GM21367 (cell line): ENCODE measurements around the gene SNAPC4.
"Not testable (repeated sequence)": the region's sequence is repeated elsewhere in the genome, so short reads cannot be mapped to it uniquely, and the experiment has no call there.

ENCODE experiments used
- ATAC-seq: cut with Tn5 transposase; IDR thresholded peaks from one replicate; pipeline ENCODE4 v1.9.1; 2021; ENCODE audit not compliant: unreplicated experiment

Gene SNAPC4

DNA sequence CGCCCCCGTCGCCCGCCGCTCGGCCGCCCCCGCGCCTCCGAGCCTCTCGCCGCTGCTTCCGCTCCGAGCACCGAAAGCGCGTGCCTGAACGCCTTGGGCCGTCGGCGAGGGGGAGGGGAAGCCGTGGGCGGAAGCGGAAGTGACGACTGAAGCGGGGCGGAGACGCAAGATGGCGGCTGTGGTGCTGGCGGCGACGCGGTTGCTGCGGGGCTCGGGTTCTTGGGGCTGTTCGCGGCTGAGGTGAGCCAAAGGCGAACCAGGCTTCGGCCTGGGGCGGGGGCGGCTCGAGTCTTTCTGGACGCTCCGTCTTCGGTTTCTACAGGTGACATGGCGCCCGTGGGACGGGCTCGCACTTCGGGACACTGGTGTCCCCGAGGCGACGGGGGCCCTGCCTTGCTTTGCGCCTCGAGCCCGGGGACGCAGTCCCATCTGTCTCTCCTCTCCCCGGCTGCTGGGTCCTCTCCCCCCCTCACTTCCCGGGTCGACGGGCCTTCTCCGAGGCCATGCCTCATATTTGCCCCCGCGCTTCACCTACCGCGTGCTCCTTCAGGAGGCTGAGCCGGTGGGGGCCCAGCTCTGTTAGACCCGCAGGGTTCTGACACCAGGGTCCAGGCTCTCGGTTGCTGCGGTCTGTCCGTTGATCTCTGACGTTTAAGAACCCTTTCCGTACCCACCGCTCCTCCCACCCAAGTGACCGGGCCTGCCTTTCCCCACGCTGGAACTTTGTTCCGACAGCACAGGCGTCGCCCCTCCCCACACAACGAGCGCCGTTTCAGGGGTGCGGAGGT, 10.7 kb upstream of the SNAPC4 start, which contains the start of the genes ENTR1 and PMPCA:
Gene ENTR1, minus strand, starts transcription at position 115 of the 788 bp plus-strand sequence. CDS start 217 bp downstream, outside the sequence.
Gene PMPCA, plus strand, starts transcription at position 159 of the 788 bp plus-strand sequence. Its CDS starts 11 bp downstream, at position 170.
- ATAC-seq = peak; percentile 67

DNA sequence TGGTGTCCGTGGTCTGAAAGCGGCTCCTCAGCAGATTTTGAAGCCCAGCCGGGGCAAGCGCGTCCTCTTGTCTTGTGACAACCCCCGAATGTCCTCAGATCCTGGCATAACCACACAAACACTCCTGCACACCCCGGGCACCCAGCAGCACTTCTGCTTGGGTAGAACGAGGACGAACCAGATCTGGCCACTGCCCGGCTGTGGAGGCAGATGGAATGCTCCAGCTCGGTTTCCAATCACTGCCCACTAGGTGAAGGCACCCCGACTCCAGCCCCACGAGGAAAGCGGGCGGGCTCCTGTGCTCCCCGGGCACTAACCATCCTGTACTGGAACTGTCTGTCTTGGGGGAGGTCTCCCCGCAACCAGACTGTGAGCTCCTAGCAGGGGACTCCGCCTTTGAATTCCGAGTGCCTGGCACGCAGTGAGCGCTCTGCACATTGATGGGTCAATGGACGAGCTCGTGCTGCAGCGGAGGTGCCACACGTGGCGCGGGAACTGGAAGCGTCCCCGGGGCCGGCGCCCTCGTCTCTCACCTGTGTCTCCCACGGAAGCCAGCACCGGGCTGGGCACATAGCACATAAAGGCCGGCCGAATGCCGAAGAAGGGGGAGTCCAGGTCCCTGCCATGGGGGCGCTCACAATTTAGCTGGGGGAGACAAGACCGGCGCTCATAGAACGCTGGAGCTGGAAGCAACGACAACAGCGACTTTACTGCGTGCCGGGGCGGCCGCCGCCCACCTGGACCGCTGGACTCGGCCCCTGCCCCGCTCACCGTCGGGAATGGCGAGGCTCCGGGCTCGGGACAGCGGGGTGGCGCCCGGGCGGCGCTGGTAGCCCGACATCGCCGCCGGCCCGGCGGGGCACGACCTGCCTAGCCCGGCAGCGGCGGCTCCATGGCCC, 9.8 kb upstream of the SNAPC4 start:
- ATAC-seq = no peak

DNA sequence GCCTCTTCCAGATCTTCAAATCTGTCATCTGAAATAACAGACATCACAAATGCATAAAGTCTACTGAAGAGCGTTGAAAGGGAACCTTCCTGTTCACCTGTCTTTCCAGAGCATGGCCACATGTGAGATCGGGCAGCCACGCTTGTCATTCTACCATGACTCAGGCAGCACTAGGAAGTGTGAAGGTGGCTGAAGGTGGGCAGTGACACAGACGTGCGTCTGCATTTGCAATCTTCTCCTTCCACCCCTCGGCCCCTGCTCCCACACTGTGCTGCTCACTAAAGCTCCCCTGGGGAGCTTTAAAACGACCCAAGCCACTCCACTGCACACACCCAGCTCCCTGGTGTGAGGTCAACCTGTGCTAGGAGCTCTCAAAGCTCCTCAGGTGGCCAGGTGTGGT, 7.9 kb upstream of the SNAPC4 start:
- no peak for ATAC-seq

DNA sequence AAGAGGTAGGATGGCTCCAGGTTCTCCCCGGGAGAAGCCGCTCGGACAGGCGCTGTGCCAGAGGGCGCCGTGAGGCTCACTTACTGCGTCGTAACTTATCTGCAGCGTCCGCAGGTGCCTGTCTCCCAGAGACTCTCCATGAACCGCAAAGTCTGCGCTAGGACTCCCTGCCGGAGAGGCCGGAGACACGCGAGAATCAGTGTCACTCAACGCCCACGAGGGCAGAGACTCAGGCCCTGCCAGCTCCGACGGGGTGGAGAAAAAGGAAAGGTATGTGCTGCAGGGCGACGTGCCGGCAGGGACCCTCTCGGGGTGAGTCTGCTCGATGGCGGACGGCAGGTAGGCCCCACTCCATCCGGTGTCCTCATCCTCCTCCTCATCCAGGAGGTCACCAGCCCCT, 7.1 kb upstream of the SNAPC4 start:
- not testable (repeated sequence) for ATAC-seq

DNA sequence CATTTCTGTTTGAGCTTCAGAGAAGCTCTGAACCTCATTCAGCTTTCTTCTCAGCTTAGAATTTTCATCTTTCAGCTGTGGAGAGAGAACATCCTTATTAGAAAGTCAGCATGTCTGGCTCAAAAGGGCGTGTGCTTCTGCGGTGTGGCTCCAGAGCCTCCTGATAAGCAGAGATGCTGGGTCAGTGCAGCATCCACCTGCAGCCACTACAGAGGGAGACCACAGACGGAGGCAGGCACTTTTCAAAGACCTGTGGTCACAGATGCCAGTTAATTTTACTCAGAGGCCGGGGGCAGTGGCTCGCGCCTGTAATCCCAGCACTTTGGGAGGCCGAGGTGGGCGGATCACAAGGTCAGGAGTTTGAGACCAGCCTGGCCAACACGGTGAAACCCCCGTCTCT, 5.9 kb upstream of the SNAPC4 start:
- not testable (repeated sequence) for ATAC-seq

DNA sequence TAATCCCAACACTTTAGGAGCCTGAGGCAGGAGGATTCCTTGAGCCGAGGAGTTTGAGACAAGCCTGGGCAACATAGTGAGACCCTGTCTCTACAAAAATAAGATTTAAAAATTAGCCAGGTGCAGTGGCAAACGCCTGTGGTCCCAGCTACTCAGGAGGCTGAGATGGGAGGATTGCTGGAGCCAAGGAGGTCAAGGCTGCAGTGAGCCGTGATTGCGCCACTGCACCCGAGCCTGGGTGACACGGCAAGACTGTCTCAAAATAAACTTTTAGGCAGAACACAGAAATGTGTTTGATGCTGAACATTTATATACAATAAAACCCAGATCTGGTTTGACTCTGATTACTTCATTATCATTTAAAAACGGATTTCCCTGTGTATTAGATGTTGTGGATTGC, 5.5 kb upstream of the SNAPC4 start:
- ATAC-seq = no peak

DNA sequence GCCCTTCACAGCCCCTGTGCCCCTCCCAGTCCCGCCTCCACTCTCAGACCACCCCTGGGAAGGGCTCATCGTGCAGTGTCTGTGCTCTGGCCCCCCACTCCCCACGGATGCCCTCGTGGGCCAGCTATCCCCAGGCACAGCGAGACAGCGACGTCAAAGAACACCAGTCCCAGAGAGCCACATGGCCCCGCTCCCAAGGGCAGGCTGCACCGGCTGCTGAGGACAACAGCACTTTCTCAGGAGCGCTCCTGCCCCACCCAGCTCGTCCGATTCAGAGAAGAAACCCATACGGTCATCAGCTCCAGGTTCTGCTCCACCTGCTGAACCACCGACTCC, 4.8 kb upstream of the SNAPC4 start:
- no peak for ATAC-seq

DNA sequence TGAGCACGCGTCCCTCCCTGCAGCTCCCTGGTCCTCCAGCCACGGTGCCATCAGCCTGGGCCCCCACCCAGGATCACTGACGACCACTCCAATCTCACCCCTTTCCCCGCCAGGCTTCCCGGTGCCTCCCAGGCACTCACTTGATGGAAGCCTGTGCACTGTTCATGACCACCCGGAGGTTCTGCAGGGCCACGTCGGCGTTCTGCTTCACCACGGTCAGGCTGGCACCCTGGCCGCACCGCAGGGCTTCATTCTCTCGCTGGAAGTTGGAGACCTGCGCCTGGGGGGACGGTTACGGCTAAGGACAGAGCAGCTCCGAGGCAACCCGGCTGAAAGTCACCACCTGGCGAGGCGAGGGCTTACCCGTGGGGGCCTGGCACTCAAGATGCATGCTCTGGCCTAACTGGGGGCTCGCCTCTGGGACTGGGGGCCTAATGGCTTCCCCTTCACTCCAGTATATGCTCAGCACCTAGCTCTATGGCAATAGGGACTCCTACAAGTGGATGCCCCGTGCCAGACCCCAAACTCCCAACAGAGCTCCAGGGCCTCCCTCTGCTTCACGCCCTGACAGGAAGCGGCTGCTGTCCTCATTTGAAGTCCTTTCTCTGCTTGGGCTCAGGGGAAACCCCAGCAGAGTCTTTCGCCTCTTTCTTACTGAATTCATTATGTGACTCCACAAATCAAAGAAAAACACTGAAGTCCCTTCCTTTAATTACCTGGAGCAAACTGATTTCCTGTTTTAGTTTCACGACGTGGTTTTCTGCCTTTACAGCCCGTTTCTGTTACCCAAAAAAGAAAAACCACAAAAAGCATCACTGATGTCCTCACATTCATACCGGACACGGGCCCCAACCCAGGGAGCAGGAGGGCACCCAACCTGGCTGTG, 4.2 kb upstream of the SNAPC4 start:
- no peak for ATAC-seq

DNA sequence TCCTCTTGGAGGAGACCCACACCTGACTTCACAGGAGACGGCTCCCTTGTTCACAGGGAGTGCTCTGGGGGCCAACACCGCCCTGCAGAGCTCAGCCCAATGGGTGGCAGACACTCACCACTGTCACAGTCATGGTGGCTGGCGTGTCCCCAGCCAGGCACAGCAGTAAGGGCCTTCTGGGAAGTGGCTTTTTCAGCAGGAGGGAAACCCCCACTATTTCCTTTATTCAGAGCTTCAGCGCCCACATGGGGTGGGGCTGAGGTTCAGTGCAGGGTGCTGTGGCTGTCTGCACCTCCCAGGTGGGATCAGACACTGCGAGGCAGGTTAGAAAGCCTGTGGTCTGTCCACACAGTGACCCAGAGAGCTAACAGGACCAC, 3.6 kb upstream of the SNAPC4 start:
- no peak for ATAC-seq

DNA sequence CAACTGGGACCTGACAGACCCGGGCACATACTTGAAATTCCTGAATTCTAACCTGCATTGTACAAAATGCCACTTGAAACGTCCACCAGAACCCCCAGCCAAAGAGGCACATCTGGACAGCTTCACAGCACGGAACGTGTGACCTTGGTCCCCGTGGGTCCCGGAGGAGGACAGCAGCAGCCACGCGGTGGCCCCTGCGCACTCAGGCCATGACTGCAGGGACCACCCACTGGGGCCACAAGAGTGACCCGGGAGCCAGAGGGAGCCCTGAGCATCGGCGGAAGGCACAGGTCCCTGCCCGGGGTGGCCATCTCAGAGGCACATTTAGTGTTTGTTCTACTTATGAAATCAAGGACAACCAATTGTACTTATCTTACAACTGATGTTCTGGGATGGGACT, 2.1 kb upstream of the SNAPC4 start:
- ATAC-seq = no peak

DNA sequence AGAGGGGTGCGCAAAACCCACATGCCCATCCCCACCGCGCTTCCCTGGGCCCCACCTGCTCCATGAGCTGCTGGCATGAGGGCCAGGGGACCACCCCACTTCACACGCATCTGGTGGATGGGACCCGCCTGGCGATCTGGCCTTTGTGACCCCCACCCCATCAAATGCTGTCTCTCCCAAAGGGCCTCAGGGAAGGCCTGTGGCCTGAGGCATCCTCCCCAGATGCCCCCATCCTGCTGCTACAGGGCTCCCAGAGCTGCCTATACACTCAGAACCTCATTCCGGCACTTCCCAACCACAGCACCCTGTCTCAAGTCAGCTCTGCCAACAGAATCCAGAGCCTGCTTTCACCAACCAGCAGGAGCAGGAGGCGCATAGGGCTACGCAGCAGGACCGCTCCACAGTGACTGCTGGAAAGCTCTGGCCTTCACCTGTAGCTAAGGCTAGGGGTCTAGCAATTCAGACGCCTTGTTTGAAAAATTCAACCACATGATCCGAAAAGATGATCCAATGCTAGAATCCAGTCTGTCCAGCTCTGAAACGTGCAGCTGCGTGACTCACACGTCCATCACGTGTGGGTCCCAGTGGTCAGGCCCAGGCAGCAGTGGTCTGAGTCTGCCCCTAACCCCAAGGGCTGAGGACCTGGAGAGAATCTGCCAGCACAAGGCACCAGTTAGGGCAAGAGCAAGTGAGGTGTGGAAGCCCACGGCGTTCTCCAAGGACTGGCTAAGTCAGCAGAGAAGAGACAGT, 1.4 kb upstream of the SNAPC4 start:
- no peak for ATAC-seq

DNA sequence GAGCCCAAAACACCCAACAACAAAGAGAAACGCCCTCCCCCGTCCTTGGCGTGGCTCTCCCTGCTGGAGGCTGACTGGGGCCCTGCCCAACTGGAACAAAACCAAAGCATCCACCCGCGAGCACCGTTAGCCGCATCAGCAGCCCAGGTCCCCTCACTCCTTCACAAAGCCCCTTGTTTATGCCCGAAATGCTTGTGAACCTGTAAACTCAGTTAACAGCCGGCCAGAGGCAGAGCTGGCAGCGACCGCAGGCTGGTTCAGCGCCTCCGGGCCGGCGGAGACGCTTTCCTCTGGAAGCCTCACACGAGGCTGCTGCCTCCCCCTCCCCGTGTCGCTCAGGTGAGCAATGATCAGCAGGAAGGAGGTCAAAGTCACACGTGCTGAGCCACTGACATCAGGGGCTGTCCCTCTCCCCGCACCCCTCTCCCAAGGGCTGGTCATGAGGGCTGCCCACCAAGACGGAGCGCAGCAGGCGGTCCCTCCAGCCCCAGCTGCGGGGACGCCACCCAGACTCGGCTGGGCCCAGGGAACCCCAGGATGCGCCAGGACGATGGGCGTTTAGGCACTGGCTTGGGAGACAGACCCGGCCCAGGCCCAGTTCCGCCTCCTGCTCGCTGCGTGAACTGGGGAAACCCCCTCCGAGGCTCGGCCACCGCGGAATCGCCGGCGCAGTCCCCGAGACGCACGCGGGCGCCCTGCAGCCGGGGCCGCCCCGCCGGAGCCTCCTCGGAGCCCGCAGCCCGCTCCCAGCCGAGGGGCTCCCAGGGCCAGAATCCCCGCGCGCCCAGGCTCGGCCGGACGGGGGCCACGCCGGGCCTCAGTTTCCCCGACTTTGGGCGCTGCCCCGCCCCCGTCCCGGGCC, 563 bp downstream of the SNAPC4 start:
- no peak for ATAC-seq

DNA sequence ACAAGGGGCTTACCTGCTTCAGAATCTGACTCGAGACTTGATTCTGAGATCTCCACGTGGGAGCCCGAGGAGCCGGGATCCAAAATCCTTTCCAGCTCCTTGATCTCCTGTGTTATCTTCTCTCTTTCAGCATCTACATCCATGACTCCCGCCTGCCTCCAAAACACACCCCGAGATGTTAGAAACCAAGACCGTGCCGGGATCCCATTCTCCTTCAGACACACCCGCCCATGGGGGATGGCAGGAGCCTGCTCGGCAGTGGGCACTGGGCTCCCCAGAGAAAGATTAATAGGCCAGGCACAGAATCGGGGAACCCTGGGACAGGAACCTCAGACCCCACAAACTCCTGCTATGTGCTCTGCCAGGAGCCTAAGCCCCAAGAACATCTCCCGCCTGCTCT, 1.7 kb downstream of the SNAPC4 start:
- ATAC-seq = no peak

DNA sequence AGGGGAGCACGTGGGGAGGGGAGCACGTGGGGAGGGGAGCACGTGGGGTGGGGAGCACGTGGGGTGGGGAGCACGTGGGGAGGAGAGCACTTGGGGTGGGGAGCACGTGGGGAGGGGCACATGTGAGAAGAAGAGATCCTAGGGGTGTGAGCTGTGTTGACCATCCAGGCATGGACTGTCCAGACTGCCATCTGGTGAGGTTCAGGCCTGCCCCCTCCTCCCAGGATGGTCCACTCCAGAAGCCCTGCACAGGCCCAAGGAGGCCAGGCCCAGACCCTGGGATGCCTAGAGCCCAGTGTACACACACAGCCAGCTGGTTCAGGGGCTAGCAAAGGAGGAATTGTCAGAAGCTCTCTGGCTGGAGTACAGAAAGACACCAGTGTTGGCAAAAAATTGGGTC, 2.3 kb downstream of the SNAPC4 start:
- no peak for ATAC-seq

DNA sequence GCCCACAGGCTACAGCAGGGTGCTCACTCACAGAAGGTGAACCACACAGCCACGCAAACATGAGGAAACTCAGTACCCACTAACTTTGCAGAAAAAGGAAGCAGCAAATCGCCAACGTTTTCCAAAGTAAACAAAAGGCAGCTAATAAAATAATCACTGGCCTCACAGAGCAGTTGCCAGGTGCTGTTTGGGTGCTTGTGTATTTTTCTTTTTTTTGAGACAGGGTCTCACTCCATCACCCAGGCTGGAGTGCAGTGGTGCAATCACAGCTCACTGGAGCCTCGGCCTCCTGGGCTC, 3.8 kb downstream of the SNAPC4 start:
- no peak for ATAC-seq

DNA sequence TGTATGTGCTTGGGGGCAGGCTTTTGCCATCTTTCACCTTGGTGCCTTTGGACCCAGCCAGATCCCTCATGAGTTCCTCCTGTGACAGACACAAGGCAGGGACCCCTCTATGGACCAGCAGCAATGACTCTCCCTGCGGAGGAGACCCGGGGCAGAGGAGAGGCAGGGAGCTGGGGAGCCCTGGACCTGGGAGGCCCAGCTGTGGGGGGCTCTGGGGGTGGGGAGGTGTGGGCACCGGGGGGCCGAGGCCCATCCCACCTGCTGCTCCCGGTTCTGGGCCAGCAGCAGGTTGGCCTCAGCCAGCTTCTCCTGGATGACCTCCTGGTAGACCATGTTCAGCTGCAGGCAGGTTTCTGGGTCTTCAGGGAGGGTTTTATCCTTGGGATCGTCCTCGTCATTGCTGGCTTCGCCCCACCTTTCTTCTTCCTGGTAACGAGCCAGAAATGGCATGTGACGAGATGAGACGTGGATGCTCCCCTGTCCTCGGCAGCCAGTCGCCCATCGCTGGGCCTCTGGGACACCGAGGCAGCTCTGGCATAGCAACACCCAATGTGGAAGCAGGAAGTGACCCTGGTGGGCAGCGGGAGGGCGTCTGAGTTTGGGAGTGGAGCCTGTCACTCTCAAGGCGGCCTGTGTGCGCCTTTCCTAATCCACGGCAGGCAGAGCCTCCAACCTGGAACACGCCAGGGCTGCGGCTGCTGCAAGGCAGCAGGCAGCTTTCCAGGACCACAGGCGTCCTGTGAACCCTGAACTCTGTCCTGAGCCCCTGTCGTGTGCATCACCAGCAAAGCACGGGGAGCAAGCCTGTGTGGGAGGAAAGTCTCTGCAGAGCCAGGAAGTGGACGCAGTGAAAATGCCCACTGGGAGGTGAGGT, 4.4 kb downstream of the SNAPC4 start:
- no peak for ATAC-seq

DNA sequence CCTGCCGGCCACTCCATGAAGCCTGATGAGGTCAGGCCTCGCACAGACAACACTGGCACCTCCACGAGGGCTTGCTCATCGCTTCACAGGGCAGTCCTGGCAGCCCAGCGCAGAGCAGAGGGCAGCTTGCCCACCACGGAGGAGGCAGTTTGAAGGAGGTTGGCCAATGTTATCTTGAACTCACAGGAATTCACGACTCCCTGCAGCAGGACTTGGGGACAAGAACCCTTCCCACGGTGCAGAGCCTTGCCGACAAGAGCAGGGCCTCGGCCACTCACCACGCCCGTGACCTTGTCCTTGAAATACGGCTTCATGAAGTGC, 5.0 kb downstream of the SNAPC4 start:
- no peak for ATAC-seq

DNA sequence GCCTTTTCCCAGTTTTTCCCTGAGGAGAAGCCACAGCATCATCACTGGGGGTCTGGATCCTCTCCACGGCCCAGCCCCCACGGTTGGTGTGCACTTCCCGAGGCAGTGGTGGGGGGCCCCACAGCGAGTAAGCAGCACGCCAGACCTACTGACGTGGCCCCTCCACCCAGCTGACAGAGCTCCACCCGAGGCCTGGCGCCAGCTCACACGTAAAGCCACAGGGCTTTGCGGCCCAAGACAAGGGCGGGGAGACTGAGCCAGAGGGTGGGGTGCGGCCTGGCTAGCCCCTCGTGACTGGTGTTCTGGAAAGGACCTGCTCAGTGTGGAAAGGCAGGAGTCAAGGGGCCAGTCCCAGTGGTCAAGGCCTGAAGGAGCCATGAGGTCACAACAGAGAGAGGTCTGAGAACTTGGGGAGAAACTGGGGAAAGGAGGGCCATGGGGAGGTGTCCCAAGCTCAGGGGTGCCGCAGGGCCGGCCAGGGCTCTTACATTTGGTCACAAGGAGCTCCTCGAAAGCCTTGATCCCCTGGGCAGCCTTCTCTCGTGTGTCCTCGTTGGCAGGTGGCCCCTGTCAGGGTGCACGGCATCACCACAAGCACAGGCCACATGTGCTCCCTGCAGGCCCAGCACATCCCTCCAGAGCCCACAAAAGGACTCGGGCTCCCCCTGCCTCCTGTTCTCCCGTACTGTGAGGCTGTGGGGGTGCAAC, 5.5 kb downstream of the SNAPC4 start:
- ATAC-seq = no peak
